ENCODE measurements around the gene ZNF334.

ZNF334 gene

DNA sequence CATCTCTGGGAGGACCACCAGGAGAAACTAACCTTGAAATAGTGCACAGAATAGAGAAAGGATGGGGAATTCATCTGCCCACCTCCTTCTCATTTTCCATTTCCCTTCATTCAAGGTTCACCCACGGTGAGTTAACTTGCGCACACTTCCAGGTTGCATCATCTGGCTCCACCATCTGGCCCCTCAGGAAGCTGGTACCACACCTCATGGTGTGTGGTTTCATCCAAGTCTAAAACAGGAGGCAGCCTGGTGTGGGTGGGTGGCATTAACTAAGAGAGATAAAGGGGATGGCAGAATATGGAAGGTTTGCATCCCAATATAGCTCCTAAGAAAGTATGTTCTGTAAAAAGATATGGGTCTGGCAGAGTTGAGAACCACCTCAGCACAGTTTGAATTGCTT lies 3.8 kb downstream of the ZNF334 start:
- peaks cover 0 to 4% (median 0%) of the 10 kb centered on the region in 4 donors for H3K4me1 ChIP-seq
- DNase-seq, result no peak
- H3K4me3 ChIP-seq, result no peak overlapping the region
- intact Hi-C loops (cut with DNase I; ENCODE audit: low total_unique reads), result no loop called here
- no peaks in the 10 kb centered on the region for H3K9me3 ChIP-seq
- no peaks in the 10 kb centered on the region for H3K27me3 ChIP-seq
- H3K36me3 ChIP-seq, result no peaks in the 10 kb centered on the region
- H3K27ac ChIP-seq, result no peak overlapping the region
- TF ChIP-seq, protein P1, sequence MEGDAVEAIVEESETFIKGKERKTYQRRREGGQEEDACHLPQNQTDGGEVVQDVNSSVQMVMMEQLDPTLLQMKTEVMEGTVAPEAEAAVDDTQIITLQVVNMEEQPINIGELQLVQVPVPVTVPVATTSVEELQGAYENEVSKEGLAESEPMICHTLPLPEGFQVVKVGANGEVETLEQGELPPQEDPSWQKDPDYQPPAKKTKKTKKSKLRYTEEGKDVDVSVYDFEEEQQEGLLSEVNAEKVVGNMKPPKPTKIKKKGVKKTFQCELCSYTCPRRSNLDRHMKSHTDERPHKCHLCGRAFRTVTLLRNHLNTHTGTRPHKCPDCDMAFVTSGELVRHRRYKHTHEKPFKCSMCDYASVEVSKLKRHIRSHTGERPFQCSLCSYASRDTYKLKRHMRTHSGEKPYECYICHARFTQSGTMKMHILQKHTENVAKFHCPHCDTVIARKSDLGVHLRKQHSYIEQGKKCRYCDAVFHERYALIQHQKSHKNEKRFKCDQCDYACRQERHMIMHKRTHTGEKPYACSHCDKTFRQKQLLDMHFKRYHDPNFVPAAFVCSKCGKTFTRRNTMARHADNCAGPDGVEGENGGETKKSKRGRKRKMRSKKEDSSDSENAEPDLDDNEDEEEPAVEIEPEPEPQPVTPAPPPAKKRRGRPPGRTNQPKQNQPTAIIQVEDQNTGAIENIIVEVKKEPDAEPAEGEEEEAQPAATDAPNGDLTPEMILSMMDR (IDR thresholded peaks at IDR 0.05), result no peak

DNA sequence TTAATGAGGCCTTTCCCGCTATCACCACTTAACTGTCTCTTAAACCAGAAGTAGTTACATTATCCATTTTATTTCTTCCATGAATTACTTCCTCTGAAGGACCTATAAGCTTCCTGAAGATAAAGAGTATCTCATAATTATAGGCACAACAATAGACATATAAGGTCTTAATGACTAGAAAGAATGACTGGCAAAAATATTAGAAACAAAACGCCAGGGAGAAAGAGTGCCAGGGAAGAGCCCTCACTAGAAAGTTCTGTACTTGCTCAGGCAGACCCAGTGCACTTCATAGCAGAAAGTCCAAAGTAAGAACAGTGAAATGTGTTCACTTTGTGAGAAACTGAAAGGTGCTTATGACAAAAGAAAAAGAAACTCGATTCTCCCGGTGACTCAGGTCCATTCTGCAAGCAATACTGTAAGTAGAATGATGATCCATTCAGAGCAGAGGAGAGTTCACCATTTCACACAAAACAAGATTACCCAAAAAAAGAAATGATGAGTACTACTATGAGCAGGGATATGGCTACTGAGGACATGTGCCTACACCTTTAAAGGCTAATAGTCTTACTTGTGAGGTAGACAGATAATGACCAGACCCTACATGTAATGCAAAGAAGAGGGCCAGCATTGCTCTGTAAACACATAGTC lies 5.5 kb downstream of the ZNF334 start:
- H3K27ac ChIP-seq, result no peak overlapping the region
- TF ChIP-seq, protein P1 (IDR thresholded peaks at IDR 0.05), result no peak
- no peak overlapping the region for H3K4me3 ChIP-seq
- H3K9me3 ChIP-seq, result peaks cover 0 to 6% (median 0%) of the 10 kb centered on the region in 3 donors
- no peaks in the 10 kb centered on the region for H3K36me3 ChIP-seq
- intact Hi-C loops (cut with DNase I; ENCODE audit: low total_unique reads), result no loop called here
- H3K27me3 ChIP-seq, result no peaks in the 10 kb centered on the region
- H3K4me1 ChIP-seq, result no peaks in the 10 kb centered on the region
- no peak for DNase-seq

DNA sequence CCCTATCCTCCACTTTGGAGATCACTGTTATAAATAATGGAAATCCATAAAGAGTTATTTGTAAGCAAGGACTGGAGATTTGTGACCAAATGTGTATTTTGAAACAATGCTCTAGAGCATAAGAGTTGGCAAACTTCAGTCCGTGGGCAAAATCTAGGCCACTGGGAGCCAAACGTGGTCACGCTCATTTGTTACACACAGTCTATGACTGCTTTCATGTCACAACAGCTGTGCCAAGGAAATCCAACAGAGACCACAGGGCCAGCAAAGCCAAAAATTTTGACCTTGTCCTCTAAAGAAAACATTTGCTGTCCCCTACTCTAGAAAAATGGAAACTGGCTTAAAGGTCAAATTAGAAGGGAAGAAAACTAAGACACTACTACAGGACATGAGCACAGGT lies 7.9 kb downstream of the ZNF334 start:
- TF ChIP-seq, protein P1 (IDR thresholded peaks at IDR 0.05), result no peak
- H3K27me3 ChIP-seq, result no peaks in the 10 kb centered on the region
- H3K9me3 ChIP-seq, result peaks cover 0 to 24% (median 10%) of the 10 kb centered on the region in 3 donors
- no peak overlapping the region for H3K4me3 ChIP-seq
- DNase-seq, result no peak
- intact Hi-C loops (cut with DNase I; ENCODE audit: low total_unique reads), result no loop called here
- H3K27ac ChIP-seq, result no peak overlapping the region
- no peaks in the 10 kb centered on the region for H3K4me1 ChIP-seq
- H3K36me3 ChIP-seq, result peaks cover 0 to 4% (median 4%) of the 10 kb centered on the region in 3 donors

DNA sequence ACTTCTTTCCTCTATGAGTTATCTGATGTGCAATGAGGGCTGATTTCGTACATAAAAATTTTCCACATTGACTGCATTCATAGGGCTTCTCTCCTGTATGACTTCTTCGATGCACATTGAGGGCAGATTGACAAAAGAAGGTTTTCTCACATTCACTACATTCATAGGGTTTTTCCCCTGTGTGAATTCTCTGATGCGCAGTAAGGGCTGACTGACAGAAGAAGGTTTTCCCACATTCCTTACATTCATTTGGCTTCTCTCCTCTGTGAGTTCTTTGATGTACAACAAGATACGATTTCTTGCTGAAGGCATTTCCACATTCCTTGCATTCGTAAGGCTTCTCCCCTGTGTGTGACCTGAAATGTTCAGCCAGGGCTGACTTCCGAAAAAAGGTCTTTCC lies 11.4 kb downstream of the ZNF334 start:
- peaks cover 0 to 4% (median 4%) of the 10 kb centered on the region in 3 donors for H3K36me3 ChIP-seq
- peaks cover 0 to 30% (median 12%) of the 10 kb centered on the region in 3 donors for H3K9me3 ChIP-seq
- H3K4me3 ChIP-seq, result no peak overlapping the region
- intact Hi-C loops (cut with DNase I; ENCODE audit: low total_unique reads), result no loop called here
- H3K4me1 ChIP-seq, result no peaks in the 10 kb centered on the region
- DNase-seq, result no peak
- peaks cover 0 to 5% of the 10 kb centered on the region in 2 donors for H3K27me3 ChIP-seq
- TF ChIP-seq, protein P1 (IDR thresholded peaks at IDR 0.05), result no peak
- H3K27ac ChIP-seq, result no peak overlapping the region

DNA sequence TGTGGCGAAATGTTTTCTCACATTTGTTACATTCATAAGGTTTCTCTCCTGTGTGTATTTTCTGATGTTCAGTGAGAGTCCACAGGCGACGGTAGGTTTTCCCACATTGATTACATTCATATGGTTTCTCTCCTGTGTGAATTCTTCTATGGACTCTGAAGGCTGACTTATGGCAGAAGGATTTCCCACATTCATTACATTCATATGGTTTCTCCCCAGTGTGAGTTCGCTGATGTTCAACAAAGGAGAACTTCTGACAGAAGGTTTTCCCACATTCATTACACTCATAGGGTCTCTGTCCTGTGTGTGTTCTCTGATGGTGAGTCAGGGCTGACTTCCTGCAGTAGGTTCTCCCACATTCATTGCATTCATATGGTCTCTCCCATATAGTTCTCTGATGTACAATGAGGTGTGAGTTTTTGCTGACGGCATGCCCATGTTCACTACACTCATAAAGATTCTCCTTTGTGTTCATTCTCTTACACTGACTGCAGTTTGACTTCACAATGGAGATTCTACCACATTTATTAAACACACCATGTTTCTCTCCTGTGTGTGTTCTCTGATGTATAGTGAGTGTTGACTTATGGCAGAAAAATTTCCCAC lies 11.9 kb downstream of the ZNF334 start:
- TF ChIP-seq, protein P1 (IDR thresholded peaks at IDR 0.05), result no peak
- peaks cover 0 to 30% (median 12%) of the 10 kb centered on the region in 3 donors for H3K9me3 ChIP-seq

More for the DNA sequence above, 11.9 kb downstream of the ZNF334 start:
- intact Hi-C loops (cut with DNase I; ENCODE audit: low total_unique reads), result no loop called here
- Histone ChIP-seq H3K4me1 (no peaks in the 10 kb centered on the region), H3K36me3 (peaks cover 0 to 6% (median 4%) of the 10 kb centered on the region in 3 donors), H3K27ac (no peak overlapping the region), H3K4me3 (no peak overlapping the region), H3K27me3 (peaks cover 0 to 5% of the 10 kb centered on the region in 2 donors)
- DNase-seq, result no peak
